WI38 (cell line): ENCODE measurements around the gene MRPL22.
"Not testable (repeated sequence)": the region's sequence is repeated elsewhere in the genome, so short reads cannot be mapped to it uniquely, and the experiment has no call there.

Experiments
- H3K4me3 ChIP-seq: 2 replicates; pipeline ENCODE4 v1.5.1; 2011; ENCODE audit warnings: low read depth, mild to moderate bottlenecking, control low read depth, low read length
- TF ChIP-seq, protein P1 (sequence below): IDR thresholded peaks from 2 replicates; pipeline ENCODE4 v1.5.1; 2012; ENCODE audit warnings: low read depth, mild to moderate bottlenecking, control low read depth, low read length

Gene MRPL22

DNA sequence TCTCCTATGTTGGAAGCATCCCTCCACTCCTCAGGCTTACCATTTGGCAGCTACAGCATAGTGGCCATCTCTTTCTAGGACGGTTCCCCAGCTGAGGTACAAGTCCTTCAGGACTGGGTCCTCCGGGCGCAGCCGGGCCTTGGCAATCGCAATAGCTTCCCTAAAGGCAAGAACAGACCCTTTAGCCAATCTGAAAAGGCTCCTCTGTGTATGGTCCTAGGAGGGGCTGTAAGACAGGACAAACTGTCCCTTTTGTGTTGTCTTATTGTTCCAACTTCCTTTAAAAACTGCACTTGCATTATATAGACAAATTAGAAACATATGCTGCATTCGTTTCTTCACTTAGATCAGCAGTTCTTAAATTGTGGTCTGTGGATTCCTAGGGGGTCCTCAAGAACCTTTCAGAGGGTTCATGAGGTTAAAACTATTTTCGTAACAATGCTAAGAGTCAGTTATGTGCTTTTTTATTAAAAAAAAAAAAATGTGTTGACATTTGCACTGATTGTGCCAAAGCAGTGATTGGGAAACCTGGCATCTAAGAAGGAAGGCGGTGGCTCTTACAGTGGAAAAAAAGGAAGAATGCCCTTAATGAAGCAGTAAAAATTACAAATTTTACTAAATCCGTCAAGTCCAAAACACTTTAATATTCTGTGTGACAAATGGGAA lies 41.6 kb upstream of the MRPL22 start:
- TF ChIP-seq, protein P1, sequence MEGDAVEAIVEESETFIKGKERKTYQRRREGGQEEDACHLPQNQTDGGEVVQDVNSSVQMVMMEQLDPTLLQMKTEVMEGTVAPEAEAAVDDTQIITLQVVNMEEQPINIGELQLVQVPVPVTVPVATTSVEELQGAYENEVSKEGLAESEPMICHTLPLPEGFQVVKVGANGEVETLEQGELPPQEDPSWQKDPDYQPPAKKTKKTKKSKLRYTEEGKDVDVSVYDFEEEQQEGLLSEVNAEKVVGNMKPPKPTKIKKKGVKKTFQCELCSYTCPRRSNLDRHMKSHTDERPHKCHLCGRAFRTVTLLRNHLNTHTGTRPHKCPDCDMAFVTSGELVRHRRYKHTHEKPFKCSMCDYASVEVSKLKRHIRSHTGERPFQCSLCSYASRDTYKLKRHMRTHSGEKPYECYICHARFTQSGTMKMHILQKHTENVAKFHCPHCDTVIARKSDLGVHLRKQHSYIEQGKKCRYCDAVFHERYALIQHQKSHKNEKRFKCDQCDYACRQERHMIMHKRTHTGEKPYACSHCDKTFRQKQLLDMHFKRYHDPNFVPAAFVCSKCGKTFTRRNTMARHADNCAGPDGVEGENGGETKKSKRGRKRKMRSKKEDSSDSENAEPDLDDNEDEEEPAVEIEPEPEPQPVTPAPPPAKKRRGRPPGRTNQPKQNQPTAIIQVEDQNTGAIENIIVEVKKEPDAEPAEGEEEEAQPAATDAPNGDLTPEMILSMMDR, result no peak

DNA sequence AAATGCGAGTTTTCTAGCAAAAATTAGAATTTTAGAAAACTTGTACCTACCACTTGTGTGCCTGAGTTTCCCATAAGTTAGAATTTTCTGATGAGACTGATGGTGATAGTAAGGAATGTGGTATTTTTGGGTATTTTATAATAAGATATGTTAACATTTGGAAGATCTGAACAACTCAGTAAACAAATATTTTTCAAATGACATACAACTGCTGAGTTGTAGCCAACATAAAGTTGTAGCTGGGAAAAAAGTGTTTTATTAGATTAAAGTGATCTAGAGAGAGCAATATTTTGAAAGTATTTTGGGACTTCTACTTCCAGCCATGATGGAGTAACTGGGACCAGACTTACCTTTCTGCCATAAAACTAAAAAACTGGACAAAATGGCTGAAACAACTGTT lies 40.8 kb upstream of the MRPL22 start:
- TF ChIP-seq, protein P1, result no peak
- H3K4me3 ChIP-seq, result no peak overlapping the region

More for the DNA sequence above, 41.6 kb upstream of the MRPL22 start:
- H3K4me3 ChIP-seq, result no peak overlapping the region

DNA sequence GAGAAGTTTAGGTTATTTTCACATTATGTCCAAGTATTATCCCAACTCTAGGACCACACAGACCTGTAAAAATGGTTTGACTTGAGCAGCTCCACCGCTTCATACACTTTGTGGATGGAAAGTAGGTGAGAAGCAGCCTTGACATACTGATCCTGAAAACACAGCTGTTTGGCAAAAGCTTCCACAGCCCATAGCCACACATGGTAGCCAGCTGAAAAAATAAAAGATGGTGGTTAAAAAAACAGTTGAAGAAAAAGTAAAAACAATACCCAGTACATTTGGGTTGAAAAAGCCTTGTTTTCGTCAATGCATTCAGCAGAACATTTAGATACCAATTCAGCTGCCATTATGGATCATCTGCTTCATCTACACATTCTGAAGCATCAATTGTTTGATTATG lies 39.6 kb upstream of the MRPL22 start:
- H3K4me3 ChIP-seq, result no peak overlapping the region
- TF ChIP-seq, protein P1, result no peak

DNA sequence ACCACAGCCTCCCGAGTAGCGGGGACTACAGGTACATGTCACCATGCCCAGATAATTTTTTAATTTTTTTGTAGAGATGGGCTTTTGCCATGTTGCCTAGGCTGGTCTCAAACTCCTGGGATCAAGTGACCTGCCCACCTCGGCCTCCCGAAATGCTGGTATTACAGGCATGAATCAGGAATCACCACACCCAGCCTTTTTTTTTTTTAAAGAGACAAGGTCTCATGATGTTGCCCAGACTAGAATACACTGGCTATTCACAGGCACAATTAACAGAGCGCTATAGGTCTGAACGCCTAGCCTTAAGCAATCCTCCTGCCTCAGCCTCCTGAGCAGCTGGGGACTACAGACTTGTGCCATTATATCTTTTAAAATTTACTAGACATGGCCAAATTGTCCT lies 39.0 kb upstream of the MRPL22 start:
- no peak overlapping the region for H3K4me3 ChIP-seq
- TF ChIP-seq, protein P1, result no peak

DNA sequence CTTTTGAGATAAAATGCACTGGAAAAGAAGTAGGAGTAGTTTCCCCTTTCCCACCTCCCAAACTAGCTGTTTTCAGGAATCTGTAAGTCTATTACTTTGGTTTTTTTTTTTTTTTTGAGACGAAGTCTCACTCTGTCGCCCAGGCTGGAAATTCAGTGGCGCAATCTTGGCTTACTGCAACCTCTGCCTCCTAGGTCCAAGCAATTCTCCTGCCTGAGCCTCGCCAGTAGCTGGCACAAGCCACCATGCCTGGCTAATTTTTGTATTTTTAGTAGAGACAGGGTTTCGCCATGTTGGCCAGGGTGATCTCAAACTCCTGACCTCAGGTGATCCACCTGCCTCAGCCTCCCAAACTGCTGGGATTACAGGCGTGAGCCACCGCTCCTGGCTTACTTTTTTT lies 35.3 kb upstream of the MRPL22 start:
- not testable (repeated sequence) for H3K4me3 ChIP-seq

DNA sequence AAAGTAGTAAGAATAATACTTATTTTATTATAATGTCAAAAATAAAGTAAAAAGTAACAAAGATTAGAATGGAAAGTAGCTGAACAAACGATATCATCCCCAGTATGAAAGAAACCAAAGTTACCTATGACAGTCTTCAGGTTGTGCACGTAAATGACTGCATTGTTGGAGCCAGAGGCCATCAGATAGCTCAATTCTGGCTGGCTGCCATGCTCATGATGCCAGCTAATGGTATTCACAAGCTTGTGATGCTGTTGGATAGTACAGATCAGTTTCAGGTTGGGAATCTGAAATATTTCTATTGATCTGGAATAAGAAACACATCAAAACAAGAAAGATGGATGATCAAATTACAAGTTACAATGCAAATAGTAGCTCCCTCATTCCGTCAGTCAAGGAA lies 24.0 kb upstream of the MRPL22 start:
- TF ChIP-seq, protein P1, result no peak
- H3K4me3 ChIP-seq, result no peak overlapping the region

DNA sequence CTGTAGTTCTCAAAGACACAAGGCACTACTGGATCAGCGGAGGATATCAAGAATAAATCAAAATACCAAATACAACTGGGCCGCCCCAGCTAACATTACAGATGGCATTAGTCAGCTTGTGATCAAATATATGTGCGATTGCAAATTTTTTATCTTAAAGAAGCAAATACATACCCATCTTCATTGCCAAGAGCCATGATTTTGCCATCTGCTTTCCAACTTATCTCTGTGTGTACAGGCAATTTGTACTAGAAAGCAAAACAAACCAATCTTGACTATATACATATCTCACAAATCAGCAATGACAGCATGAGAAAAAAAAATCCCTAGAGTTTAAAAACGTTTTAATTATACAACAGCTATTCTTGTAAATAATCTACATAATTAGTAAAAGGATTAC lies 23.1 kb upstream of the MRPL22 start:
- no peak overlapping the region for H3K4me3 ChIP-seq
- TF ChIP-seq, protein P1, result no peak
